Activated CD8-positive, alpha-beta memory T cell treated with anti-CD3 and anti-CD28 coated beads for 4 hours (primary cell): ENCODE results near the gene ZNF426.
"Not testable (repeated sequence)": the region's sequence is repeated elsewhere in the genome, so short reads cannot be mapped to it uniquely, and the experiment has no call there.

Experiments used
- DNase-seq, 2 donors: peaks; one replicate each; pipeline ENCODE4 v3.0.0-alpha.2; 2020; ENCODE audit warnings: low read depth in 2 of 2

The ZNF426 gene

DNA sequence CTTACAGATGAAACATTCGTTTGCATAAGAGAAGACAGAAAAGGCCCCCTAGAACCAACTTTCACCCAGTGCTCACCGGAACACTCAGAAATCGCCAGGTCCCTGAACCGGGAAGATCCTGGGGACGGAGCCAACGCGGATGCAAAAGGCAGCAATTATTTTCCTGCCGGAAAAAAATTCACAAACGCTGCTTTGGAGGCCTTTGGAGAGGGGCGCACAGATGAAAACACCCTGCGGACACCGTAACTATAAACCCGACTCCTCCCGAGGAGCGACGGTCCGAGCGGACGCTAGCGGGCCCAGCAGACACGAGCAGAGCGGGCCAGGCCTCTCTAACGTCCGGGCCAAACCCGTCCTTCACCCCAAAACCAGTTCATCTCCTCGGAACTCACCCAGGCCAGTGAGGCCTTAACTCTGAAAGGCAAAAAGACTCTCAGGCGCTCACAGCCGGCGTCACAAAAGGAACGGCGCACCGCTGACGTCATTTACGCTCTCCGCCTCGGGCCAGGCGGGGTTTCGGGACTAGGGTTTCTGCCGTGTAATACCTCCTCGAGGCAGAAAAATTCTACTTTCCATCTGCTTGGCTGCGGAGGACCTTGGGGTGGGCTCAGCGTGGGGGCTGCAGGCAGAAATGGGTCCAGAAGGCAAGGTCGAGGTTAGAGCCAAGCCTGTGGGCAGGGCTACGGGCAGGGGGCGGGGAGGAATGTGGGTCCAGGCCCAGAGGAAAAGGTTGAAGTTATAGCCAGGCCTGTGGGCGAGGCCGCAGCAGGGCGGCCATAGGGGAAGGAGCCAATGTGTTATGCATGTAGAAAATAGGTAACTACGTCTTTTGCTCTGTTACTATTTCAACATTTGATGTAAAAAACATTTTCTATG lies at the start of gene ZNF426:
Gene ZNF426, minus strand, starts transcription at position 463 of the 876 bp plus-strand sequence. CDS start 2,413 bp downstream, outside the sequence.
- peak; percentile 68 to 79 for DNase-seq

GRCh38 chr19:9586764-9587163 lies 48.3 kb upstream of the ZNF426 start:
- peak; percentile 55 to 65 for DNase-seq

GRCh38 chr19:9584073-9584833 lies 45.8 kb upstream of the ZNF426 start, which contains the start of gene ZNF121:
Gene ZNF121 (minus strand): TSS chr19:9584504. CDS start chr19:9568097, 16,407 bp downstream.
- DNase-seq: peak; percentile 70

DNA sequence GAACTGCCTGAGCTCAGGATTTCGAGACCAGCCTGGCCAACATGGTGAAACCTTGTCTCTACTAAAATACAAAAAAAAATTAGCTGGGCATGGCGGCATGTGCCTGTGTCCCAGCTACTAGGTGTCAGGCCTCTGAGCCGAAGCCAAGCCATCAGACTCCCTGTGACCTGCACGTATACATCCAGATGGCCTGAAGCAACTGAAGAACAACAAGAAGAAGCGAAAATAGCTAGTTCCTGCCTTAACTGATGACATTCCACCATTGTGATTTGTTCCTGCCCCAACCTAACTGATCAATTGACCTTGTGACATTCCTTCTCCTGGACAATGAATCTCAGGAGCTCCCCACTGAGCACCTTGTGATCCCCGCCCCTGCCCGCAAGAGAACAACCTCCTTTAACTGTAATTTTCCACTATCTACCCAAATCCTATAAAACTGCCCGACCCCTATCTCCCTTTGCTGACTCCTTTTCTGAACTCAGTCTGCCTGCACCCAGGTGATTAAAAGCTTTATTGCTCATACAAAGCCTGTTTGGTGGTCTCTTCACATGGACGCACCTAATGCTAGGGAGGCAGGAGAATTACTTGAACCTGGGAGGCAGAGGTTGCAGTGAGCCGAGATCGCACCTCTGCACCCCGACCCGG lies 43.8 kb upstream of the ZNF426 start:
- not testable (repeated sequence) for DNase-seq

GRCh38 chr19:9580728-9581127 lies 42.3 kb upstream of the ZNF426 start:
- DNase-seq: no peak

GRCh38 chr19:9570255-9570654 lies 31.8 kb upstream of the ZNF426 start:
- DNase-seq: no peak

DNA sequence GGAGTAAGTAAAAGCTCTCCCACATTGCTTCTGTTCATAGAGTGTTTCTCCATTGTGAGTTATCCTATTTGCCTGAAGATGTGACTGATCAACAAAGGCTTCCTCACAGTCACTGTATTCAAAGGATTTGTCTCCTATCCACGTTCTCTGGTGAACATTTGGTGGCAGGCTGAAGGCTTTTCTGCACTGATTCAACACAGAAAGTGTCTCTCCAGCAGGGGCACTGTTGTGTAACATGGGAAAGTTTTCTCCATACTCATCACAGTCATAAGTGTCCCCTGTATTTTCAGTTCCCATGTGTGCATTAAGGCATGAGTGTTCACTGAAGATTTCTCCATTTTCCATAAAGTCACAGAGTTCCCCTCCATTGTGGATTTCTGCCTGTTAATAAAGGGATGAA lies 28.3 kb upstream of the ZNF426 start:
- DNase-seq: no peak

DNA sequence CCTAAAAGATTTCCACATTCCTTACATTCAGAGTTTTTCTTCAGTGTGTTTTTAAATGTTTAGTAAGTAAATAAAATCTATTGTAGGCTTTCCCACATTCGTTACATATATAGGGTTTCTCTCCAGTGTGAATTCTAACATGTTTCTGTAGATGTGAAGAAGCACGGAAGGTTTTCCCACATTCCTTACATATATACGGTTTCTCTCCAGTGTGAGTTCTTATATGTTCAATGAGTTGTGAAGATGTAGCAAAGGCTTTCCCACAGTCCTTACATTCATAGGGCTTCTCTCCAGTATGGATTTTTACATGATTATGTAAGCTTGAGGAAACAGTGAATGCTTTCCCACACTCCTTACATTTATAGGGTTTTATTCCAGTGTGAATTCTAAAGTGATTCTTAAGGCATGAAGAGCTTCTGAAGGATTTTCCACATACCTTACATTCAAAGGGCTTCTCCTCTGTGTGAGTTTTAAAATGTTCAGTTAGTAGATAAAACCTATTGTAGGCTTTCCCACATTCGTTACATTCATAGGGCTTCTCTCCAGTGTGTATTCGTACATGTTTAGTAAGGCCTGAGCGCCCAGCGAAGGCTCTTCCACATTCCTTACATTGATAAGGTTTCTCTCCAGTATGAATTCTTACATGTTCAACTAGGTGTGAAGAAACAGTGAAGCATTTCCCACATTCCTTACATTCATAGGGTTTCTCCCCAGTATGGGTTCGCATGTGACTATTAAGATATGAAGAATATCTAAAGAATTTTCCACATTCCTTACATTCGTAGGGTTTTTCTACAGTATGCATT lies 27.7 kb upstream of the ZNF426 start:
- DNase-seq: no peak

DNA sequence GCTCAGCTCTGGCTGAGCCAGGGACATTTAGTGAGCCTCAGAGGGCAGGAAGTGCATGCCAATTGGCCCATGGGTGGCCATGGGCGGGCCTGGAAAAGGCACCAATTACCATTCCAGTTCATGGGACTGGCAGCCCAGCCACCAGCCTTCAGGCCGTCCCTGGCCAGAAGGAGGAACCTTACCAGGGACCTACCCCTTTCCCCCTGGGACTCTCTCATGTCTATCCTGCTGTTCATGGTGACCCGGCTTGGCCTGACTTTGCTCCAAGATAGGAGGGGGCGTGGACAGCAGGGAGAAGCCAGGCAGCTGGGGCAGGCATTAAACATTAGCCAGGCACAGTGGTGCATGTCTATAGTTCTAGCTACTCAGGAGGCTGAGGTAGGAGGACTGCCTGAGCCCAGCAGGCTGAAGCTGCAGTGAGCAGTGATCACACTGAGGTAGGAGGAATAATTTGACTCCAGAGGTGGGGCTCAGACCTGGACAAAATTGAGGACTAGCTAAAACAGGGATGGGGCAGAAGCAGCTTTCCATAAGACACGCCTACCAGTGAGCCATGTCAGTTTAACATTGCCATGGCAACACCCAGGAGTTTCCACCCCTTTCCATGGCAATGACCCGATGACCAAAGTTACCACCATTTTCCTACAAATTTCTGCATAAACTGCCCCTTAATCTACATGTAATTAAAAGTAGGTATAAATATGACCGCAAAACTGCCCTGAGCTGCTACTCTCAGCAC lies 14.3 kb upstream of the ZNF426 start:
- DNase-seq: no peak

- DNase-seq: no peak
Observed at GRCh38 chr19:9547870-9548269, 9.4 kb upstream of the ZNF426 start.

GRCh38 chr19:9541281-9541680 lies 2.8 kb upstream of the ZNF426 start:
- not testable (repeated sequence) for DNase-seq

- not testable (repeated sequence) for DNase-seq
Observed at GRCh38 chr19:9539921-9540320, 1.5 kb upstream of the ZNF426 start.

- not testable (repeated sequence) for DNase-seq
Observed at GRCh38 chr19:9539201-9539600, 756 bp upstream of the ZNF426 start.

- DNase-seq: no peak
Observed at GRCh38 chr19:9535934-9536333, 2.5 kb downstream of the ZNF426 start.

DNA sequence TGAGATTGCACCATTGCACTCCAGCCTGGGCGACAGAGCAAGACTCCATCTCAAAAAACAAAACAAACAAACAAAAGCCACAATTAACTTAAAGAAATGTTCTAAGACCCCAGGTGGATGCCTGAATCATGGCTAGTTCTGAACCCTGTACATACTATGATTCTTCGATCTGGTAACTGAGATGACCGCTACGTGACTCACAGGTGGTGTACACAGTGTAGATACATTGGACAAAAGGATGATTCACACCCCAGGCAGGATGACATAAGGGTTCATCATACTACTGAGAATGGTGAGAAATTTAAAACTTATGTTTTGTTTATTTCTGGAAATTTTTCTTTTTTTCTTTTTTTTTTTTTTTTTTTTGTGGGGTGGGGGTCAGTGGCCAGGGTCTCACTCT lies 6.5 kb downstream of the ZNF426 start:
- DNase-seq: no peak

- DNase-seq: no peak
Observed at GRCh38 chr19:9528757-9529336, 9.6 kb downstream of the ZNF426 start.

DNA sequence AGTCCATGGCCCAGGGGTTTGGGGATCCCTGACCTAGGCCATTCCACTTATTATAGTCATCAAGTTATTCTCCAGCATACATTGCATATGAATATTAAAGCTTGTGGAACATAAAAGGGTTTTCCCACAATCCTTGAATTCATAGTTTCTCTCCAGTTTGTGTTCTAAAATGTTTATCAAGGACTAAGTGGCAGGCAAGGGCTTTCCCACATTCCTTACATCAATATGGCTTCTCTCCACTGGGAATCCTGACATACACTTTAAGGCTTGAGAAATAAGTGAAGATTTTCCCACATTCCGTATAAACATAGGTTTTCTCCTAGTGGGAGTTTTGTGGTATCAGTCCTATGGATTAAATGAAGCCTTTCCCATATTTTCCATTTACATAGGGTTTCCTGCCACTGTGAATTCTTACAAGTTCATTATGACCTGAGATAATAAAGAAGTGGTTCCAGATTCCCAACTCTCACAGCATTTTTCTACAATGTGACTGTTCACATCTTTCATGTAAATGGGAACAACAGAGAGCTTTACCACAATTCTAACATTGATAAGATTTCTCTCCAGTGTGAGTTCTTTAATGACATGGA lies 14.5 kb downstream of the ZNF426 start:
- DNase-seq: no peak

DNA sequence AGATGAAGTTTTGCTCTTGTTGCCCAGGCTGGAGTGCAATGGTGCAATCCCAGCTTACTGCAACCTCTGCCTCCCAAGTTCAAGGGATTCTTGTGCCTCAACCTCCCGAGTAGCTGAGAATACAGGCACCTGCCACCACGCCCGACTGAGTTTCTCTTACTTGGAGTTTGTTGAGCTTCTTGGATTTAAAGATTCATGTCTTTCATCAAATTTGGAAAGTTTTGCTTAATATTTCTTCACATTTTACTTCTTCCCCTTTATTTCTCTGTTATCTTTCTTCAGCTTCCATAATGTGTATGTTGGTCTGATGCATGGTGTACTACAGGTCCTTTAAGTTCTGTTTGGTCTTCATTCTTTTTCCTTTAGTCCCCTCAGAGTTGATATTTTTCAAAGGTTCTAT lies 31.2 kb downstream of the ZNF426 start:
- DNase-seq: no peak

- DNase-seq: no peak
Observed at GRCh38 chr19:9500796-9501195, 37.6 kb downstream of the ZNF426 start.
